Tibial nerve (tissue), 4 donors: ENCODE results near the gene DDX56.

Source experiments
- EP300 ChIP-seq, 2 donors: sonication (generic); formaldehyde crosslinking; IDR thresholded peaks; one replicate each; pipeline ENCODE4 v1.6.1; 2017; ENCODE audit warnings: antibody characterized with exemption in 2 of 2, mild to moderate bottlenecking in 1 of 2
- POLR2A ChIP-seq, 2 donors: fragments of 450-650 bp; IDR thresholded peaks; one replicate each; pipeline ENCODE4 v1.6.1; 2017; ENCODE audit warnings: antibody characterized with exemption in 2 of 2, mild to moderate bottlenecking in 2 of 2, moderate library complexity in 2 of 2
- TF ChIP-seq, protein P1 (sequence below), 5 experiments: fragments of 200-600 bp in 3 of 5; fragments of 450-650 bp in 2 of 5; sonication (generic) in 3 of 5; IDR thresholded peaks; one replicate each; pipeline ENCODE4 v1.5.1; 2016 to 2019; ENCODE audit warnings: antibody characterized with exemption in 5 of 5, mild to moderate bottlenecking in 3 of 5, moderate library complexity in 2 of 5

DNA sequence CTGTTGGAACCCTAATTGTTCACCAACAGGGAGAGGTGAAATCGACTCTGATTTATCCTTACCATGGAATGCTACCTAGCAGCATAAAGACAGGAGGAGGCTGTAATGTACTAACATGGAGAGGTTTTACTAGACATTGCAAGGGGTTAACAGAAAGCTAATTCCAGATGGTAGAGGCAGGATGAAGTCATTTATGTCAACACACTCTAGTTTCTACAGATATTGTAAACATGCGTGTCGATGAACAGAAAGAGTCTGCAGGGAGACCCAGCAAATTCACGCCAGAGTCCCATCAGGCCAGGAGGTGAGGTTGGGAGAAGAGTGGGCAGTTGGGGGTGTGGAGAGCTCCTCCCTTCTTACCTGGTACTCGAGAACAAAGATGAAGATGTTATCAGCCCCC is 39.6 kb downstream of the DDX56 start:
- TF ChIP-seq POLR2A (IDR thresholded peaks at IDR 0.05) (no peak), EP300 (IDR thresholded peaks at IDR 0.05) (no peak)
- TF ChIP-seq, protein P1, sequence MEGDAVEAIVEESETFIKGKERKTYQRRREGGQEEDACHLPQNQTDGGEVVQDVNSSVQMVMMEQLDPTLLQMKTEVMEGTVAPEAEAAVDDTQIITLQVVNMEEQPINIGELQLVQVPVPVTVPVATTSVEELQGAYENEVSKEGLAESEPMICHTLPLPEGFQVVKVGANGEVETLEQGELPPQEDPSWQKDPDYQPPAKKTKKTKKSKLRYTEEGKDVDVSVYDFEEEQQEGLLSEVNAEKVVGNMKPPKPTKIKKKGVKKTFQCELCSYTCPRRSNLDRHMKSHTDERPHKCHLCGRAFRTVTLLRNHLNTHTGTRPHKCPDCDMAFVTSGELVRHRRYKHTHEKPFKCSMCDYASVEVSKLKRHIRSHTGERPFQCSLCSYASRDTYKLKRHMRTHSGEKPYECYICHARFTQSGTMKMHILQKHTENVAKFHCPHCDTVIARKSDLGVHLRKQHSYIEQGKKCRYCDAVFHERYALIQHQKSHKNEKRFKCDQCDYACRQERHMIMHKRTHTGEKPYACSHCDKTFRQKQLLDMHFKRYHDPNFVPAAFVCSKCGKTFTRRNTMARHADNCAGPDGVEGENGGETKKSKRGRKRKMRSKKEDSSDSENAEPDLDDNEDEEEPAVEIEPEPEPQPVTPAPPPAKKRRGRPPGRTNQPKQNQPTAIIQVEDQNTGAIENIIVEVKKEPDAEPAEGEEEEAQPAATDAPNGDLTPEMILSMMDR (IDR thresholded peaks at IDR 0.05): no peak
